ENCODE data around the gene LYPD3.
"Not testable (repeated sequence)": the region's sequence is repeated elsewhere in the genome, so short reads cannot be mapped to it uniquely, and the experiment has no call there.

Gene LYPD3

GRCh38 chr19:43445426-43445825 is 20.0 kb downstream of the LYPD3 start:
- DNase-seq (ENCODE audit: low read depth), result no peak
- H3K4me3 ChIP-seq (replicated peaks; ENCODE audit: low read depth, low read length), result no peak overlapping the region
- TF ChIP-seq CTCF (IDR thresholded peaks at IDR 0.05; ENCODE audit: low read length, missing control alignments), result no peak

- no peak for TF ChIP-seq CTCF (IDR thresholded peaks at IDR 0.05; ENCODE audit: low read length, missing control alignments)
- H3K4me3 ChIP-seq (replicated peaks; ENCODE audit: low read depth, low read length), result no peak overlapping the region
- DNase-seq (ENCODE audit: low read depth), result no peak
Measured at GRCh38 chr19:43444531-43445287, 20.7 kb downstream of the LYPD3 start.

- H3K4me3 ChIP-seq (replicated peaks; ENCODE audit: low read depth, low read length); DNase-seq (ENCODE audit: low read depth): not testable (repeated sequence)
Measured at GRCh38 chr19:43444091-43444490, 21.3 kb downstream of the LYPD3 start.

GRCh38 chr19:43441716-43442115 is 23.7 kb downstream of the LYPD3 start:
- H3K4me3 ChIP-seq (replicated peaks; ENCODE audit: low read depth, low read length), result no peak overlapping the region
- no peak for DNase-seq (ENCODE audit: low read depth)
- no peak for TF ChIP-seq CTCF (IDR thresholded peaks at IDR 0.05; ENCODE audit: low read length, missing control alignments)

GRCh38 chr19:43439709-43440063 is 25.7 kb downstream of the LYPD3 start:
- no peak for TF ChIP-seq CTCF (IDR thresholded peaks at IDR 0.05; ENCODE audit: low read length, missing control alignments)
- no peak overlapping the region for H3K4me3 ChIP-seq (replicated peaks; ENCODE audit: low read depth, low read length)
- DNase-seq (ENCODE audit: low read depth), result no peak

- no peak for TF ChIP-seq CTCF (IDR thresholded peaks at IDR 0.05; ENCODE audit: low read length, missing control alignments)
- no peak overlapping the region for H3K4me3 ChIP-seq (replicated peaks; ENCODE audit: low read depth, low read length)
- peak; percentile 72 for DNase-seq (ENCODE audit: low read depth)
Measured at GRCh38 chr19:43439032-43439708, 26.2 kb downstream of the LYPD3 start.

GRCh38 chr19:43438291-43439031 is 26.9 kb downstream of the LYPD3 start:
- peak; percentile 88 for DNase-seq (ENCODE audit: low read depth)
- no peak for TF ChIP-seq CTCF (IDR thresholded peaks at IDR 0.05; ENCODE audit: low read length, missing control alignments)
- no peak overlapping the region for H3K4me3 ChIP-seq (replicated peaks; ENCODE audit: low read depth, low read length)

All from fibroblast of pulmonary artery (primary cell).